BJ (cell line): ENCODE data around the gene PIP5KL1. TPM values are rescaled to one million over a fixed set of nuclear protein-coding genes. Genes with fewer than 3 reads are reported as not detected.

Experiments
- CTCF ChIA-PET: fragments of 350-600 bp; formaldehyde crosslinking; extraction: SDS; loops from one replicate; lab custom pipeline; 2021; ENCODE audit warnings: antibody characterized with exemption, inconsistent platforms; lab: Yijun Ruan, JAX
- POLR2A ChIA-PET: fragments of 300-600 bp; sonication (Branson Sonifier 250); formaldehyde crosslinking; extraction: SDS; loops from one replicate; lab custom pipeline; 2021; ENCODE audit warnings: antibody characterized with exemption; lab: Charles Lee
- DNase-seq: peaks from one replicate; pipeline ENCODE4 v3.0.0-alpha.2; 2011; ENCODE audit warnings: low read depth
- H3K27me3 ChIP-seq: 2 replicates; pipeline ENCODE4 v1.6.0; 2011; ENCODE audit warnings: low read length; ENCODE audit not compliant: control insufficient read depth, insufficient read depth
- H3K36me3 ChIP-seq: 2 replicates; pipeline ENCODE4 v1.5.1; 2011; ENCODE audit warnings: low read length; ENCODE audit not compliant: control insufficient read depth, insufficient read depth
- H3K4me3 ChIP-seq: 2 replicates; pipeline ENCODE4 v1.5.1; 2011; ENCODE audit warnings: low read depth, mild to moderate bottlenecking, control low read depth, low read length
- polyA plus RNA-seq: library from polyadenylated mRNA; depleted of rRNA; stranded (reverse); fragments of >200 nt; gene quantifications from 2 replicates; pipeline ENCODE4 v1.2.3, GENCODE V29; 2011
- TF ChIP-seq, protein P1 (sequence below): IDR thresholded peaks from 2 replicates; pipeline ENCODE4 v1.5.1; 2011; ENCODE audit warnings: low read depth, mild to moderate bottlenecking, control low read depth, inconsistent platforms, low read length, moderate library complexity; ENCODE audit not compliant: insufficient read depth

Gene PIP5KL1
- polyA plus RNA-seq, 1 experiment, result 2.3 TPM

DNA sequence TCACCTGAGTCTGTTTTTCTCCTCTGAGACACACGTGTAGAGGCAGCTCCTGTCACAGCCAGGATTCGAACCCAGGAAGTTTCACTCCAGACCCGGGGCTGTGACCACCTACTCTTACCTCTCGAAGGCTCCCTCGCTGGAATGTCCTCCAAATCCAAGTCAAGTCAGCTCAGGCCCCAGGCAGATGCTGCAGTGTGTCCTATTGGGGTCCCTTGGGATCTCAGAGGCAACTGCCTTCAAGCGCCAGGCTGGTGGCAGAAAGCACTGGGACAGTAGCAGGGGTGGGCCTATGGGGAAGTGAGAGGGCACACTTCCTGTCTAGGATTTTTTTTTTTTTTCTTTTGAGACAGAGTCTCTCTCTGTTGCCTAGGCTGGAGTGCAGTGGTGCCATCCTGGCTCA, 13.0 kb downstream of the PIP5KL1 start:
- Histone ChIP-seq H3K36me3 (peaks cover 3% of the 10 kb centered on the region), H3K4me3 (no peak overlapping the region), H3K27me3 (no peaks in the 10 kb centered on the region)
- ChIA-PET CTCF (interaction anchor here (0.6 to 1.6 kb wide), 6 partner anchors 13 to 334 kb away, joined by 3 to 8 read pairs (median 4); partner anchors contain the start of genes CDK9, PIP5KL1 and TOR2A), POLR2A (no interaction called here)
- no peak for DNase-seq
- TF ChIP-seq, protein P1, sequence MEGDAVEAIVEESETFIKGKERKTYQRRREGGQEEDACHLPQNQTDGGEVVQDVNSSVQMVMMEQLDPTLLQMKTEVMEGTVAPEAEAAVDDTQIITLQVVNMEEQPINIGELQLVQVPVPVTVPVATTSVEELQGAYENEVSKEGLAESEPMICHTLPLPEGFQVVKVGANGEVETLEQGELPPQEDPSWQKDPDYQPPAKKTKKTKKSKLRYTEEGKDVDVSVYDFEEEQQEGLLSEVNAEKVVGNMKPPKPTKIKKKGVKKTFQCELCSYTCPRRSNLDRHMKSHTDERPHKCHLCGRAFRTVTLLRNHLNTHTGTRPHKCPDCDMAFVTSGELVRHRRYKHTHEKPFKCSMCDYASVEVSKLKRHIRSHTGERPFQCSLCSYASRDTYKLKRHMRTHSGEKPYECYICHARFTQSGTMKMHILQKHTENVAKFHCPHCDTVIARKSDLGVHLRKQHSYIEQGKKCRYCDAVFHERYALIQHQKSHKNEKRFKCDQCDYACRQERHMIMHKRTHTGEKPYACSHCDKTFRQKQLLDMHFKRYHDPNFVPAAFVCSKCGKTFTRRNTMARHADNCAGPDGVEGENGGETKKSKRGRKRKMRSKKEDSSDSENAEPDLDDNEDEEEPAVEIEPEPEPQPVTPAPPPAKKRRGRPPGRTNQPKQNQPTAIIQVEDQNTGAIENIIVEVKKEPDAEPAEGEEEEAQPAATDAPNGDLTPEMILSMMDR, result no peak

DNA sequence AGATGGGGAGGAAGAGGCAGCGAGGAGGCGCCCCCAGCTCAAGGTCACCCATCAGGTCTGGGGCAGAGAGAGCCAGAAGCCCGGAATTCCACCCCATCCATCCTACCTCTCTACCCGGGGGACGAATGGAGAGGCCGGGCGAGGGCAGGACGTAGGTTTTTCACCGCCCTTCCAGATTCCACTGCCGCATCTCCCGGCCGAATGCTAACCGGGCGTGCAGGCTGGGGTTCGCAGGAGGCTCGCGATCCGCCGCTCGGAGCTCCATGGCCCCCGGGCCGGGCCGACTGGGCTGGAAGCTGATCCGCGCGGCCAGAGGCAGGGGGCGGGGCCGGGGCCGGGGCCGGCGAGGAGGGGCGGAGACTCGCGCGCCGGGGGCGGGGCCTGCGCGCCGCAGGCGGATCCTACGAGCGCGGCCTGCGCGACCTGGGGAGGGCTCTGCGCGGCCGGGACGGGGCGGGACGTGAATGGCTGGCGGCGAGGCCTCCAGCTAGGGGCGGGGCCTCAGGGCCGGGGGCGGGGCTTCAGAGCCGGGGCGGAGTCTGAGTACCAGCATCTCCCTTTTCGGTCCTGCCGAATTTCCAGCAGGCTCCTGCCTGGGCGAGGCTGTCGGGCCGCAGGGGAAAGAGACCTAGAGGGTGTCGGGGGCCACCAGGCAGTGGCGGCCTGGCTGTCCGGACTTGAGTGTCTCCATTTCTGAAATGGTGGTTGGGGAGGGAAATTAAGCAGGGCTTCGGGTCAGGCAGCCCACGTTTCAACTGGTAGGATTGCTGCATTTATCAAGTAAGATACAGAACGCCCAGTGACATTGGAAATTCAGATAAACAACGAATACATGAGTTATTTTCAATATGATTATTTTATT, 13.6 kb downstream of the PIP5KL1 start, which contains the start of gene ST6GALNAC4:
Gene ST6GALNAC4, minus strand, starts transcription at position 322 of the 862 bp plus-strand sequence. CDS start 622 bp downstream, outside the sequence.
- Histone ChIP-seq H3K36me3 (peaks cover 7% of the 10 kb centered on the region), H3K27me3 (no peaks in the 10 kb centered on the region), H3K4me3 (peak within 1 kb of the TSS; percentile 51)
- POLR2A ChIA-PET, result interaction anchor here (0.6 kb wide), 2 partner anchors 49 to 127 kb away, joined by 3 to 17 read pairs; no protein-coding TSS in a partner anchor
- CTCF ChIA-PET, result interaction anchor here (0.6 to 2.5 kb wide), 10 partner anchors 12 to 333 kb away, joined by 3 to 8 read pairs (median 3); partner anchors contain the start of genes CDK9, PIP5KL1 and TOR2A
- TF ChIP-seq, protein P1, result peak; percentile 5; the same call in 1 of the 2 replicates
- DNase-seq, result no peak

DNA sequence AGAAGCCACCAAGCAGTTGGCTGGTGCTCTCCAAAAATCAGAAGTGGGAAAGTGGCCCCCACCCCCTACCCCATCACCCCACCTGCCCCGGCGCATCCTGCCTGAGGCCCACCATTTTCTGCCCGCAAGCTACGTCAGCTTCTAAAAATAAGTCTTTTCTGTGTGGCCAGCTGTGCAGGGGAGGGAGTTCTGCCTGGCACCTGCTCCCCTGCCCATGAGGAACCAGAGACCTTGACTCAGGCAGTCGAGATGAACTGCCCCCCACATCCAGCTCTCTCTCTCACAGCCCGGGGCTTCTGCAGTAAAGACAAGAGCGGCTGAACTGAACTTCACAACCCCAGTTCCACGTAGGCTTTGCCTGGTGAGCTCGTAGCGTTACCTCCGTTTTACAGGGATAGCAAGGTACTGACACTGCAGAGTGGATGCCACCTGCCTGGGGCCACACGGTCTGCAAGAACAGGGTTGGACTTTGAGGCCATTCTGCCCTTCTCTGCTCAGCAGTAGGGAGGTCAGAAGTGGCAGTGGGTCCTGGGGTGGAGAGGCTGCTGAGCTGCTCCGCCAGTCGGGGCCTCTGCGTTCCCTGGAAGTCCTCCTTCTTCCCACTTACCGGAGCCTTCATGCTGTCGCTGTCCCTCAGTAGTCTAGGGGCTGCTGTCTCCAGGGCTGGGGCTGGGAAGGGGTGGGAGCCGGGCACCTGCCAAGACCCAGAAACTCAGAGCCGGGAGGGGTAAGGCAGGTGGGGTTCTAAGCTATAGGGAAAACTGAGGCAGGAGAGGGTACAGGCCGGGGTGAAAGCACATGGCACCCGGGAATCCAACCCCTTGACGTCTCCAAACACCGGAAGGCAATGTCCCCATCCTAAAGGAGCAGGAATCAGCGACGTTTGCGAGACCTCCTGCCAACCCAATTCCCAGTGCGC, 14.5 kb downstream of the PIP5KL1 start:
- Histone ChIP-seq H3K36me3 (peaks cover 10% of the 10 kb centered on the region), H3K4me3 (peak overlapping the region; percentile 51), H3K27me3 (no peaks in the 10 kb centered on the region)
- ChIA-PET CTCF (interaction anchor here (0.6 to 2.5 kb wide), 7 partner anchors 11 to 676 kb away, joined by 3 to 6 read pairs (median 3); no protein-coding TSS in a partner anchor), POLR2A (interaction anchor here (0.6 kb wide), 2 partner anchors 49 to 126 kb away, joined by 3 to 17 read pairs; no protein-coding TSS in a partner anchor)
- TF ChIP-seq, protein P1, result no peak
- DNase-seq, result no peak

GRCh38 chr9:127915325-127915752, 15.2 kb downstream of the PIP5KL1 start:
- H3K4me3 ChIP-seq, result no peak overlapping the region
- DNase-seq, result no peak
- POLR2A ChIA-PET, result no interaction called here
- CTCF ChIA-PET, result interaction anchor here (0.6 to 2.7 kb wide), 5 partner anchors 45 to 675 kb away, joined by 3 to 12 read pairs (median 3); partner anchors contain the start of gene TOR2A
- no peaks in the 10 kb centered on the region for H3K27me3 ChIP-seq
- H3K36me3 ChIP-seq, result peaks cover 10% of the 10 kb centered on the region
- TF ChIP-seq, protein P1, result no peak
